KMS-11 (cell line): ENCODE measurements around the gene TFF3.

ENCODE experiments used
- H2AFZ ChIP-seq: fragments of 200-600 bp; sonication (generic); 2 replicates; pipeline ENCODE4 v1.6.1; 2016; ENCODE audit warnings: antibody characterized with exemption, mixed run types, low read depth
- H3K27ac ChIP-seq: fragments of 200-600 bp; sonication (generic); 2 replicates; pipeline ENCODE4 v1.6.1; 2016; ENCODE audit warnings: mild to moderate bottlenecking, mixed run types
- H3K27me3 ChIP-seq: fragments of 200-600 bp; sonication (generic); 2 replicates; pipeline ENCODE4 v1.6.1; 2017; ENCODE audit warnings: mild to moderate bottlenecking, low read depth, mixed run types, moderate library complexity; ENCODE audit not compliant: insufficient read depth
- H3K36me3 ChIP-seq: fragments of 200-600 bp; sonication (generic); 2 replicates; pipeline ENCODE4 v1.6.1; 2017; ENCODE audit warnings: mild to moderate bottlenecking, mixed run types; ENCODE audit not compliant: insufficient read depth
- H3K4me1 ChIP-seq: fragments of 200-600 bp; sonication (generic); 2 replicates; pipeline ENCODE4 v1.6.1; 2016; ENCODE audit warnings: mild to moderate bottlenecking, low read depth, mixed run types; ENCODE audit not compliant: poor library complexity, severe bottlenecking
- H3K4me2 ChIP-seq: fragments of 200-600 bp; sonication (generic); 2 replicates; pipeline ENCODE4 v1.7.0; 2016; ENCODE audit warnings: mild to moderate bottlenecking, mixed run types
- H3K4me3 ChIP-seq: fragments of 200-600 bp; sonication (generic); IDR thresholded peaks from 2 replicates; pipeline ENCODE4 v1.6.1; 2017; ENCODE audit warnings: low read depth, low read length, mixed read lengths; ENCODE audit not compliant: insufficient read depth
- H3K79me2 ChIP-seq: fragments of 200-600 bp; sonication (generic); 2 replicates; pipeline ENCODE4 v1.6.1; 2016; ENCODE audit warnings: low read depth, mixed run types; ENCODE audit not compliant: insufficient read depth
- H3K9ac ChIP-seq: fragments of 200-600 bp; sonication (generic); 2 replicates; pipeline ENCODE4 v1.6.1; 2016; ENCODE audit warnings: mild to moderate bottlenecking, mixed run types
- H4K20me1 ChIP-seq: fragments of 200-600 bp; sonication (generic); 2 replicates; pipeline ENCODE4 v1.6.1; 2016; ENCODE audit warnings: mild to moderate bottlenecking, mixed run types; ENCODE audit not compliant: insufficient read depth
- CTCF ChIP-seq: fragments of 200-600 bp; sonication (generic); conservative IDR thresholded peaks from 2 replicates; pipeline ENCODE4 v1.6.1; 2017; ENCODE audit warnings: low read depth, mild to moderate bottlenecking, antibody characterized with exemption, low read length, moderate library complexity, mixed read lengths

The TFF3 gene

DNA sequence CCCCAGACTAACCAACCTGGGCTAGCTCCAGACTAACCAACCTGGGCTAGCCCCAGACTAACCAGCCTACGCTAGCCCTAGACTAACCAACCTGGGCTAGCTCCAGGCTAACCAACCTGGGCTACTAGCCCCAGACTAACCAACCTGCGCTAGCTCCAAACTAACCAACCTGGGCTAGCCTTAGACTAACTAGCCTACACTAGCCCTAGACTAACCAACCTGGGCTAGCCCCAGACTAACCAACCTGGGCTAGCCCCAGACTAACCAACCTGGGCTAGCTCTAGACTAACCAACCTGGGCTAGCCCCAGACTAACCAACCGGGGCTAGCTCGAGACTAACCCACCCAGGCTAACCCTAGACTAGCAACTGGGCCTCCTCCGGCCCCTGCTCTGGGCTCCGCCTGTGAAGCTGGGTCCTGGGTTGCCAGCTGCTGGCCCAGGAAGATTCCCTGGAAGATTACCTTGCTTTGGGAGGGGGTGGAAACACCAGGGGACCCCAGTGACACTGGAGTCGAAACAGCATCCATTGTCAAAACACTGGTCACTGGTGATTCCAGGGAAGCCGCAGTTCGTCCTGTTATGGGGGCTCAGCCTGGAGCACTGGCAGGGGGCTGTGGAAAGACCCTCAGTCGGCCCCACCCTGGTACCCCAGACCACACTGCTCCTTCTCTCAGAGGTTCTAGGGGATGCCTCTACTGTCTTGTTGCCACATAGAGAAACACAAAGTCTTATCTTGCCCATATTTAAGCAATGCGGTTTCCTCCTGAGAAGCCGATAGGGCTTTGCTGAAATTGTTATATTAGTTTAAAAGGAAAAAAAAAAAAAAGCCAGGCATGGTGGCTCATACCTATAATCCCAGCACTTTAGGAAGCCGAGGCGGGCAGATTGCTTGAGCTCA lies 34.5 kb upstream of the TFF3 start:
- Histone ChIP-seq H3K36me3 (no peaks in the 10 kb centered on the region), H3K27ac (no peak overlapping the region), H3K79me2 (no peaks in the 10 kb centered on the region), H3K9ac (no peak overlapping the region), H3K4me1 (no peaks in the 10 kb centered on the region), H2AFZ (no peak overlapping the region), H3K4me2 (no peak overlapping the region), H3K4me3 (no peak overlapping the region), H4K20me1 (no peaks in the 10 kb centered on the region), H3K27me3 (peaks cover 31% of the 10 kb centered on the region)
- TF ChIP-seq CTCF = no peak

DNA sequence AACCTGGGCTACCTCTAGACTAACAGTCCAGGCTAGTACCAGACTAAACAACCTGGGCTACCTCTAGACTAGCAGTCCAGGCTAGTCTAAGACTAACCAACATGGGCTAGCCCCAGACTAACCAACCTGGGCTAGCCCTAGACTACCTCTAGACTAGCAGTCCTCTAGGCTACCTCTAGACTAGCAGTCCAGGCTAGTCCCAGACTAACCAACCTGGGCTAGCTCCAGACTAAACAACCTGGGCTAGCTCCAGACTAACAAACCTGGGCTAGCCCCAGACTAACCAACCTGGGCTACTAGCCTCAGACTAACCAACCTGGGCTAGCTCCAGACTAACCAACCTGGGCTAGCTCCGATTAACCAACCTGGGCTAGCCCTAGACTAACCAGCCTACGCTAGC lies 33.6 kb upstream of the TFF3 start:
- no peak for TF ChIP-seq CTCF
- Histone ChIP-seq H2AFZ (no peak overlapping the region), H3K27ac (no peak overlapping the region), H3K4me2 (no peak overlapping the region), H3K4me3 (no peak overlapping the region), H3K9ac (no peak overlapping the region), H4K20me1 (no peaks in the 10 kb centered on the region), H3K4me1 (no peaks in the 10 kb centered on the region), H3K27me3 (peaks cover 31% of the 10 kb centered on the region), H3K36me3 (no peaks in the 10 kb centered on the region), H3K79me2 (no peaks in the 10 kb centered on the region)

DNA sequence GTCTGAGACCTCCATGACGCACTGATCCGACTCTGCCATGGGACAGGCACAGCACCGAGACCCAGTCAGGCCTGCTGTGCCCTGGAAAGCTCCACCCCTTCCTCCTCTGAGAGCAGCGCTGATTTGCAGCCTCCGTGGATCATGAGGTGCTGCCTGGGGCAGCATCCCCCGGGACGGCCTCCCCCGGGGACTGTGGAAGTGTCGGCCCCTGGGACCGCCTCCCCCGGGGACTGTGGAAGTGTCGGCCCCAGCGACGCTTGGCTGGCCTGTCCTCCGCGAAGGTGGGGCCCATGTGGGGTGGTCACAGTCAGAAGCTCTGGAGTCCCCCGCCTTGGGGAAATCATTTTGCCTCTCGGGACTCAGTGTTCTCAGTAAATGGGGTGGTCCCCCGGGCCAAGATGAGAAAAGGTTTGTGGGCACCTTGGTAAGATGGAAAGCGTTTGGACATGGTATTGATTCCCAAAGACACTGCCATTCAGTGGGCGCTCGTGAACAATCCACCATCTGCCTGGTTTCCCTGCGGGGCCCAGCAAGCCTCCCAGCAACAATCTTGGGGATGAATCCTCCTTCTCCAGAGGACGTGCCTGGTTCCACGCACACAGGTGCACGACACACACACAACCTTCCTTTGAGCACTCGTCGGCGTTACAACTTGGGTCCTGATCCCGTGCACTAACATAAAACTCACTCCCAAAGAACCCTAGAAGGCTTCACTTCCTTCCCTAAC lies 32.6 kb upstream of the TFF3 start:
- TF ChIP-seq CTCF = no peak
- Histone ChIP-seq H3K27ac (no peak overlapping the region), H2AFZ (no peak overlapping the region), H3K27me3 (peaks cover 31% of the 10 kb centered on the region), H3K9ac (no peak overlapping the region), H3K4me2 (no peak overlapping the region), H3K36me3 (no peaks in the 10 kb centered on the region), H3K4me3 (no peak overlapping the region), H4K20me1 (no peaks in the 10 kb centered on the region), H3K79me2 (no peaks in the 10 kb centered on the region), H3K4me1 (no peaks in the 10 kb centered on the region)

DNA sequence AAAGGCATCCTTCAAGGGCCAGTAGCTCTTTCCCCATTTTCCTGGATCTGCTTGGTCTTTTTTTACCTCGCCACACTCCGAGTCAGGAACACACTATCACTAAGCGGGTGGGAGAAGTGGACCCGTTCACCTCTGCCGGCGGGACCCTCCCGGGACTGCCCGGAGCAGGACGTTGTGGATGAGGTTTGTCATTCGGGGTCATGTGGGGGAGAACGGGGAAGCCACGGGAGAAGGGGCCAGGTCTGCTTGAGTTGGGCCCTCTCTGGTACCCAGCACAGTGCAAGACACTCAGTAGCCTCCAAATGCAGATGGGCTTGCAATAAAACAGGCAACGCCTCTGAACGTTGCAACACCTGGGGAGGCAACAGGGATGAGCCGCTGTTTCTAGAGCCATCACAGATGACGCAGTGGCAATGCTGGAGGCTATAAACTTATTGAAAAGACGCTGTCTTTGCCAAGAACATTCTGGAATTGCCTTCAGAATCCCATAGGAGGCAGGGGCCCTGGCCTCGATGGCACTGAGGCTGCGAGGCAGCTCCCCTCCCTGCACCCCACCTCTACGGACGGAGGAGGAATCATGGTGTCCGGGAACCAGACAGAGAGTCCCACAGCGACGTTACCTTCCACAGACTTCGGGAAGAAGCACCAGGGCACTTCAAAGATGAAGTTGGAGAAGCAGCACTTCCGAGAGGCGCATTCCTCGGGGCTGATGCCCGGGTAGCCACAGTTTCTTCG lies 31.8 kb upstream of the TFF3 start:
- no peaks in the 10 kb centered on the region for H4K20me1 ChIP-seq
- no peaks in the 10 kb centered on the region for H3K36me3 ChIP-seq
- no peaks in the 10 kb centered on the region for H3K4me1 ChIP-seq
- no peak for TF ChIP-seq CTCF
- H3K4me2 ChIP-seq = no peak overlapping the region
- H3K4me3 ChIP-seq = no peak overlapping the region
- peaks cover 31% of the 10 kb centered on the region for H3K27me3 ChIP-seq
- H3K9ac ChIP-seq = no peak overlapping the region
- no peak overlapping the region for H2AFZ ChIP-seq
- H3K79me2 ChIP-seq = no peaks in the 10 kb centered on the region
- H3K27ac ChIP-seq = no peak overlapping the region
